GM23338 (cell line): Measurements from ENCODE around the gene FAM13B. TPM values are rescaled to one million over a fixed set of nuclear protein-coding genes. Genes with fewer than 3 reads are reported as not detected.

Experiments used
- ATAC-seq: fragments of 200-7000 bp; cut with Tn5 transposase; 3 replicates; pipeline ENCODE4 v1.9.1; 2020
- DNase-seq: peaks from one replicate; pipeline ENCODE4 v3.0.0-alpha.2; 2015; ENCODE audit warnings: low spot score
- H2AFZ ChIP-seq: fragments of 200-600 bp; sonication (generic); 2 replicates; pipeline ENCODE4 v1.8.0; 2016; ENCODE audit warnings: antibody characterized with exemption, mild to moderate bottlenecking, moderate library complexity
- H3F3A ChIP-seq: fragments of 200-600 bp; sonication (generic); replicated peaks from 2 replicates; pipeline ENCODE4 v1.8.0; 2017; ENCODE audit warnings: antibody characterized with exemption, mixed run types, low read depth
- H3K27ac ChIP-seq: fragments of 200-600 bp; sonication (generic); 2 replicates; pipeline ENCODE4 v1.6.1; 2016; ENCODE audit warnings: low read depth
- H3K27me3 ChIP-seq: fragments of 200-600 bp; sonication (generic); 2 replicates; pipeline ENCODE4 v1.8.0; 2016; ENCODE audit warnings: mild to moderate bottlenecking, mixed run types, moderate library complexity; ENCODE audit not compliant: insufficient read depth
- H3K36me3 ChIP-seq: fragments of 200-600 bp; sonication (generic); 2 replicates; pipeline ENCODE4 v1.8.0; 2016; ENCODE audit warnings: mild to moderate bottlenecking; ENCODE audit not compliant: insufficient read depth
- H3K4me1 ChIP-seq: fragments of 200-600 bp; sonication (generic); 2 replicates; pipeline ENCODE4 v1.8.0; 2016; ENCODE audit warnings: mild to moderate bottlenecking, moderate library complexity; ENCODE audit not compliant: insufficient read depth
- H3K4me2 ChIP-seq: fragments of 200-600 bp; sonication (generic); 2 replicates; pipeline ENCODE4 v1.7.1; 2017; ENCODE audit warnings: mixed run types
- H3K4me3 ChIP-seq: fragments of 200-600 bp; sonication (generic); 2 replicates; pipeline ENCODE4 v1.6.1; 2016; ENCODE audit warnings: mixed run types
- H3K79me2 ChIP-seq: fragments of 200-600 bp; sonication (generic); replicated peaks from 2 replicates; pipeline ENCODE4 v1.8.0; 2017; ENCODE audit warnings: mild to moderate bottlenecking; ENCODE audit not compliant: insufficient read depth
- H3K9me2 ChIP-seq: fragments of 200-600 bp; sonication (generic); 2 replicates; pipeline ENCODE4 v1.8.0; 2017; ENCODE audit not compliant: insufficient read depth
- H4K20me1 ChIP-seq: fragments of 200-600 bp; sonication (generic); replicated peaks from 2 replicates; pipeline ENCODE4 v1.8.0; 2017; ENCODE audit warnings: mild to moderate bottlenecking; ENCODE audit not compliant: insufficient read depth
- H3K27ac Mint-ChIP-seq: 2 replicates; pipeline ENCODE4 v1.8.0; 2020; ENCODE audit warnings: inconsistent platforms, mild to moderate bottlenecking, moderate library complexity, mixed read lengths
- H3K27me3 Mint-ChIP-seq: 3 replicates; pipeline ENCODE4 v1.8.0; 2022; ENCODE audit warnings: low read depth, mild to moderate bottlenecking, moderate library complexity, mixed read lengths, inconsistent platforms; ENCODE audit not compliant: insufficient read depth, poor library complexity
- H3K36me3 Mint-ChIP-seq: 3 replicates; pipeline ENCODE4 v1.8.0; 2021; ENCODE audit warnings: low read depth, mild to moderate bottlenecking, inconsistent platforms, moderate library complexity, mixed read lengths
- H3K4me1 Mint-ChIP-seq: 3 replicates; pipeline ENCODE4 v1.8.0; 2020; ENCODE audit warnings: mild to moderate bottlenecking, inconsistent platforms, mixed read lengths
- H3K4me3 Mint-ChIP-seq: 3 replicates; pipeline ENCODE4 v1.8.0; 2021; ENCODE audit warnings: moderate library complexity, mild to moderate bottlenecking, inconsistent platforms, mixed read lengths
- H3K9me3 Mint-ChIP-seq: 3 replicates; pipeline ENCODE4 v1.8.0; 2020; ENCODE audit warnings: moderate library complexity, mild to moderate bottlenecking, inconsistent platforms, mixed read lengths
- CREB1 ChIP-seq: fragments of 250-450 bp; sonication (Bioruptor Pico); IDR thresholded peaks from 2 replicates; pipeline ENCODE4 v1.5.0; 2020; ENCODE audit warnings: low read depth, mild to moderate bottlenecking, moderate library complexity
- CTCF ChIP-seq, 2 experiments: fragments of 200-600 bp in 1 of 2; sonication (generic) in 1 of 2; conservative IDR thresholded peaks; 2 replicates each; pipeline versions ENCODE4 v1.5.1 to v1.6.1; 2016 to 2017; ENCODE audit warnings: antibody characterized with exemption in 2 of 2, low read depth in 2 of 2, mild to moderate bottlenecking in 2 of 2, moderate library complexity in 1 of 2
- EZH2phosphoT487 ChIP-seq: fragments of 200-600 bp; sonication (generic); IDR thresholded peaks from one replicate; pipeline ENCODE4 v1.8.1; 2018; ENCODE audit warnings: antibody characterized with exemption; ENCODE audit not compliant: unreplicated experiment
- JUNB ChIP-seq: IDR thresholded peaks from one replicate; pipeline ENCODE4 v1.6.1; 2016; ENCODE audit warnings: antibody characterized with exemption; ENCODE audit not compliant: unreplicated experiment
- NANOG ChIP-seq: IDR thresholded peaks from 2 replicates; pipeline ENCODE4 v1.6.1; 2016; ENCODE audit warnings: antibody characterized with exemption, borderline replicate concordance
- REST ChIP-seq: IDR thresholded peaks from one replicate; pipeline ENCODE4 v1.6.1; 2018; ENCODE audit warnings: antibody characterized with exemption; ENCODE audit not compliant: unreplicated experiment
- STAT1 ChIP-seq: IDR thresholded peaks from one replicate; pipeline ENCODE4 v1.6.1; 2016; ENCODE audit warnings: antibody characterized with exemption; ENCODE audit not compliant: unreplicated experiment
- ZNF114 ChIP-seq: fragments of 250-450 bp; sonication (Bioruptor Pico); IDR thresholded peaks from 2 replicates; pipeline ENCODE4 v1.5.0; 2020; ENCODE audit warnings: mild to moderate bottlenecking, moderate library complexity
- ZNF462 ChIP-seq: fragments of 250-450 bp; sonication (Bioruptor Pico); IDR thresholded peaks from 2 replicates; pipeline ENCODE4 v1.5.0; 2020; ENCODE audit warnings: mild to moderate bottlenecking, moderate library complexity
- polyA plus RNA-seq: library from polyadenylated mRNA; unstranded; fragments of >200 nt; fragmentation: Nextera tagmentation; extraction: Ambion mirVana; gene quantifications from 2 replicates; pipeline ENCODE4 v1.2.1, GENCODE V29; 2016
- total RNA-seq: library from RNA; depleted of rRNA; stranded (reverse); fragments of >200 nt; shearing (Covaris generic); gene quantifications from 2 replicates; pipeline ENCODE4 v1.2.3, GENCODE V29; 2014

Gene FAM13B
- total and polyA plus RNA-seq, 2 experiments from 2014 or later, result 12.9 to 30.2 TPM

GRCh38 chr5:137997726-137998213 is 35.1 kb downstream of the FAM13B start:
- Mint-ChIP-seq H3K27me3 (no peaks in the 10 kb centered on the region), H3K27ac (peak overlapping the region; percentile 68), H3K9me3 (no peaks in the 10 kb centered on the region; the same call in 2 of the 3 replicates), H3K4me1 (peaks cover 3% of the 10 kb centered on the region; the same call in 1 of the 3 replicates), H3K36me3 (peaks cover 29% of the 10 kb centered on the region), H3K4me3 (no peak overlapping the region)
- Histone ChIP-seq H3F3A (no peaks in the 10 kb centered on the region), H3K79me2 (peaks cover 75% of the 10 kb centered on the region), H4K20me1 (peaks cover 6% of the 10 kb centered on the region), H3K9me2 (no peaks in the 10 kb centered on the region), H2AFZ (no peak overlapping the region), H3K27me3 (no peaks in the 10 kb centered on the region), H3K27ac (no peak overlapping the region), H3K4me2 (no peak overlapping the region), H3K4me3 (no peak overlapping the region), H3K36me3 (peaks cover 3% of the 10 kb centered on the region; the same call in 1 of the 2 replicates), H3K4me1 (no peaks in the 10 kb centered on the region)
- ATAC-seq, result no peak
- no peak for DNase-seq
- no peak for TF ChIP-seq JUNB

GRCh38 chr5:137995749-137996128 is 37.1 kb downstream of the FAM13B start:
- no peak for ATAC-seq
- no peak overlapping the region for H2AFZ ChIP-seq
- H3K4me1 ChIP-seq, result no peaks in the 10 kb centered on the region
- Mint-ChIP-seq H3K9me3 (no peaks in the 10 kb centered on the region; the same call in 2 of the 3 replicates), H3K36me3 (peaks cover 27% of the 10 kb centered on the region), H3K27me3 (no peaks in the 10 kb centered on the region), H3K4me3 (no peak overlapping the region), H3K4me1 (peaks cover 3% of the 10 kb centered on the region; the same call in 1 of the 3 replicates), H3K27ac (0 out of 2 replicates have a peak overlapping the region, but pooled peaks have one; percentile 49)
- no peak overlapping the region for H3K4me3 ChIP-seq
- H3K9me2 ChIP-seq, result no peaks in the 10 kb centered on the region
- no peak overlapping the region for H3K4me2 ChIP-seq
- H3K79me2 ChIP-seq, result peaks cover 81% of the 10 kb centered on the region
- H3K36me3 ChIP-seq, result no peaks in the 10 kb centered on the region
- H3K27ac ChIP-seq, result no peak overlapping the region
- no peak for DNase-seq
- H3F3A ChIP-seq, result no peaks in the 10 kb centered on the region
- H3K27me3 ChIP-seq, result no peaks in the 10 kb centered on the region
- H4K20me1 ChIP-seq, result peaks cover 6% of the 10 kb centered on the region; the same call in 1 of the 2 replicates
- no peak for TF ChIP-seq STAT1
- no peak for TF ChIP-seq NANOG
- no peak for TF ChIP-seq ZNF462 (CRISPR knock-in tag)
- TF ChIP-seq EZH2phosphoT487, result no peak
- TF ChIP-seq CREB1 (CRISPR knock-in tag), result no peak
- no peak for TF ChIP-seq CTCF (conservative IDR thresholded peaks at IDR 0.05; ENCODE audit: low read depth in 2 of 2)
- TF ChIP-seq REST, result no peak
- TF ChIP-seq ZNF114, result no peak
